Peyer's patch (tissue), 4 donors: ENCODE measurements around the gene SEZ6.

ENCODE experiments used
- CTCF ChIP-seq, 6 experiments: fragments of 450-650 bp in 4 of 6; fragments of 200-600 bp in 2 of 6; sonication (generic) in 1 of 6; IDR thresholded peaks; one replicate each; pipeline ENCODE4 v1.5.1; 2017 to 2019; ENCODE audit warnings: antibody characterized with exemption in 6 of 6, mild to moderate bottlenecking in 3 of 6, moderate library complexity in 1 of 6
- POLR2A ChIP-seq, 2 donors: fragments of 450-650 bp; IDR thresholded peaks; one replicate each; pipeline ENCODE4 v1.5.1; 2017; ENCODE audit warnings: antibody characterized with exemption in 2 of 2, mild to moderate bottlenecking in 2 of 2, moderate library complexity in 2 of 2

GRCh38 chr17:28958820-28959455 is 46.9 kb downstream of the SEZ6 start:
- TF ChIP-seq CTCF (IDR thresholded peaks at IDR 0.05) (no peak), POLR2A (IDR thresholded peaks at IDR 0.05) (no peak)
